Effector CD8-positive, alpha-beta T cell (primary cell): ENCODE data around the gene DGKI.
"Not testable (repeated sequence)": the region's sequence is repeated elsewhere in the genome, so short reads cannot be mapped to it uniquely, and the experiment has no call there.

Source experiments
- DNase-seq: peaks from one replicate; lab custom pipeline; 2025; lab: John Stamatoyannopoulos, UW

DGKI gene

GRCh38 chr7:137462847-137463246 is 383.9 kb downstream of the DGKI start:
- DNase-seq, result no peak

GRCh38 chr7:137462074-137462715 is 384.6 kb downstream of the DGKI start:
- DNase-seq, result no peak

GRCh38 chr7:137458399-137458798 is 388.4 kb downstream of the DGKI start:
- no peak for DNase-seq

GRCh38 chr7:137454767-137455166 is 392.0 kb downstream of the DGKI start:
- DNase-seq, result no peak

DNA sequence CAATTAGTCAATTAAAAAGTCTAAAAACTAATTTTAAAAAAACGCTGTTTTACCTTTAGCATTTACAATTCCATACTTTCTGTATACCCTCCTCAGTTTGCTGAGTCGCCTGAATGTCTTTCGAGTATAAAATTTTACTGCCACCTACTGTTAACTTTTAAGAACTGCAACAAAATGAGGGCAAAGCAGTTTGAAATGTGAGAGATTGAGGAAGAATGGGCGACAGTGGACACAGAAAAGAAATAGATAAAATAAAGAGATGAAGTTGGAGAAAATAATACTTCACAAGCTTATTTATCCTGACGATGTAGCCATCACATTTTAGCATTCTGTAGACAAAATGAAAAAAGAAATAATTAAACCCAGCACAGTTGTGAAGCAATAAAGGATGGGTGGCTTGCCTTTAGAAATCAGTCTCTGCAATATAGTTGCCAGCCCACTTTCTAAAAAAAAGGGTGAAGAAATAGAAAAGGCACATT is 392.5 kb downstream of the DGKI start:
- DNase-seq, result no peak

DNA sequence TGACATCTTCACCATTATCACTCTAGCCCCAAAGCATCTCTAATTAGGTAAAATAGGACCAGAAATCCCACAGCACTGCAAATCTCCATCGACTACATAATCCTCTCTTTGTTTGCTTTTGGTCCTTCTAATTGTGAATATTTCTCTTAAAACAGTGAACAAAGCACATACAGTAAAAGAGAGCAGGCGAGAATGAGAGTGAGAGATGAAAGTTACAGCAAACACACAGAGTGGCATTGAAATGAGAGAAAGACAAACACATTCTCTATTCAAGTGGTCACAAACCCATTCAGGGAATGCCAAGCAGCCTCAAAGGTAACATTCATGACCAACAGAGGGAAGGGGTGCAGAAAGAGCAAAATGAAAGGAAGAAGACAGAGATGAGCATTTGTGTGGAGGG is 393.4 kb downstream of the DGKI start:
- no peak for DNase-seq

DNA sequence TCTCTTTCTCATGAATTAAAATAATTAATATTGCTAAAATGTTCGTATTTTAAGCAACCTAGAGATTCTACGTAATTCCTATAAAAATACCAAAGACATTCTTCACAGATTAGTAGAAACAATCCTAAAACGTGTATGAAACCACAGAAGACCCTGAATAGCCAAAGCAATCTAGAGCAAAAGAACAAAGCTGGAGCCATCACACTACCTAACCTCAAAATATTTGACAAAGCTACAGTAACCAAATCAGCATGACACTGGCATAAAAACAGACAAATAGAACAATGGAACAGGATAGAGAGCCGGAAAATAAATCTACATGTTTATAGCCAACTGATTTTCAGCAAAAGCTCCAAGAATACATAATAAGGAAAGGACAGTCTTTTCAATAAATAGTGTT is 397.8 kb downstream of the DGKI start:
- DNase-seq, result no peak

DNA sequence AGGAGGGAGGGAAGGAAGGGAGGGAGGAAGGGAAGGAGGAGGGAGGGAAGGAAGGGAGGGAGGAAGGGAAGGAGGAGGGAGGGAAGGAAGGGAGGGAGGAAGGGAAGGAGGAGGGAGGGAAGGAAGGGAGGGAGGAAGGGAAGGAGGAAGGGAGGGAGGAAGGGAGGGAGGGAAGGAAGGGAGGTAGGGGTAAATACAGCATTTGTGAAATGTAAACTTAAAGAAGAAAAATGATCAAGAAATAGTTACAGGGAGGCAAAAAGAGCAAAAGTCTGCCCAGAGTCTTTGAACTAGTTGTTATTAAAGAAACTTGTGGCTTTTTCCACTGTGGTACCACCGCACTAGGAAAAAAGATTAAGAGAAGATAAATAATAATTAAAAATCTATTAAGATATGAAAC is 398.2 kb downstream of the DGKI start:
- not testable (repeated sequence) for DNase-seq

- DNase-seq, result no peak
Observed at GRCh38 chr7:137446025-137446424, 400.7 kb downstream of the DGKI start.

GRCh38 chr7:137445268-137445667 is 401.5 kb downstream of the DGKI start:
- no peak for DNase-seq

GRCh38 chr7:137443616-137444015 is 403.2 kb downstream of the DGKI start:
- no peak for DNase-seq

DNA sequence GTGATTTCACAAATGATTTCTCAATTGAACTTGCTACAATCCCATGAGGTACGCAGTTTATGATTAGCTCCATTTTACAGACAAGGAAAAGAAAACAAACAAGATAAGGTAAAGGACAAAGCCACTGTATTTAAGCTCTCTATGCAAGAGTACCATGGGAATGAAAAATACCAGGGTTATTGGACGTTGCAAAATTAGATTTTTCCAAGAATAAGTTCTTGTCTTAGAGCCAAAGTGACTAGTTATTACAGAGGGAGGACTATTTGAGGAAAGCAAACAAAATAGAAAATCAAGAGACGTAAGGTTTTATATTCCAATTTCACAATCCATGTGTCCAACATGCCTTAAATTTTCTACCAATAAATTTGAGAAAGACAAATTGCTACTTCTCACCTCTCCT is 405.3 kb downstream of the DGKI start:
- DNase-seq, result no peak

GRCh38 chr7:137439829-137440825 is 406.6 kb downstream of the DGKI start:
- DNase-seq, result no peak

DNA sequence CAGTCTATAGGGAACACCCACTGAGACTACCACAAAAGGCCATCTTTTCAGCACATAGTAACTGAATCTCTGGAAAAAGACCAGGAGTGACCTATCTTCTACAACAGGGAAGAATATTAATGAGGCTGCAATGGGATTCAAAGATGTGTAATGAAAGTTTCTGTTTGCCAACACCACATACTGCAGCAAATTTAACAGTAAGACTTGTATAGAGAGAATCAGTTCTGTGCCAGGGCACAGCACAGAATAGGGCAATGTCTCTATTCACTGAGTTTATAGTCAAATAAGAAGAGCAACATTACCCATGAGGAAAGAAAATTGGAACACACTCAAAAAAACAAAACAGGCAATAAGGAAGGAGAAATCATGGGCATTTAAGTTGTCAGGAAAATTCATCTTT is 411.8 kb downstream of the DGKI start:
- DNase-seq, result no peak

DNA sequence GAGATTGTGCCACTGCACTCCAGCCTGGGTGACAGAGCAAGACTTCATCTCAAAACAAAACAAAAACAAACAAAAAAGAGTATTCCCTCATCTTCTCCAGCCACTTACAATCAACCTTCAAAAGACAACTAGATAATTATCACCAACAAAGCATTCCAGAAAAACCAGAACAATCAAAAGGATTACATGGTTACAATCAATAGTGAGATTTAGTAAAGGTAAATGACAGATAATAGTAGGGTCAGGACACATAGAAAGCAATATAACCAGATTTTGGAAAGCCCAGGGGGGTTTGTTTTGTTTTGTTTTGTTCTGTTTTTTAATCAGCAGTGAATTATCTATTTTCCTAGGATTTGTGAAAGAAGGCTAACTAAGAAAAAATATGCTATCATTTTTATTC is 412.2 kb downstream of the DGKI start:
- no peak for DNase-seq

- DNase-seq, result no peak
Observed at GRCh38 chr7:137423321-137423720, 423.5 kb downstream of the DGKI start.

GRCh38 chr7:137421366-137421765 is 425.4 kb downstream of the DGKI start:
- DNase-seq, result no peak

DNA sequence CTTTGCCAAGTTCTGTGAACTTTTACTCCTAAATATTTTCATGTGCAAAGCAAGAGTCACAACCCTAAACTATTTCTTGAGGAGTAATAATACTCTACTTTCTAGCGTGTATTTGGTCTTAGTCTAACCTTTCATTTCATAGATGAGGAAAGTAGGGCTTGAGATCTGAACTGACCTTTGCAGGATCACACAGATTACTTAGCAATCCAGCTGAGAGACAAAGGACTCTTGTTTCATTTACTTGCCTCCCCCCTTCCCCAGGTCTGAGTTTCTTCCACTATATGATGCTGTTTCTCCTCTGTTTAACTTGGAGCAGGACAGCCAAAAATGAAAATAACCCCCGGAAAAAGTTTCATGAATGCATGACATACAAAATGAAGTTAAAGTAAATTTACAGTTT is 427.9 kb downstream of the DGKI start:
- DNase-seq, result no peak

GRCh38 chr7:137417464-137417863 is 429.3 kb downstream of the DGKI start:
- no peak for DNase-seq

GRCh38 chr7:137413901-137414300 is 432.9 kb downstream of the DGKI start:
- no peak for DNase-seq

DNA sequence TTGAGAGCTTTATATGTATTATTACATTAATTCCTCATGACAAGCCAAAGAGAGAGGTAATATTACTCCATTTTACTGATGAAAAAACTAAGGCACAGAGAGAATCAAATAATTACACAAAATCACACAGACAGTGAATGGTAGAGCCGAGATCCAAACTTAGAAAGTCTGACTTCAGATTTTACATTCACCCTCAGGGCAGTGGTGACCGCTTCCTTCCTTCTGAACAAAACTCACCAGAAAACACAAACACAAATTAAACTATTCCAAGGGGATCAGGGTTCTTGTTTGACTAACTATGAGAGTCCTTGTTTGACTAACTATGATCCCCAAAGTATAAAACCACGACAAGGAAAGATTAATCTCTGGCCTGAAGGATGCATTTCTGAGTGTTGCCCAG is 435.3 kb downstream of the DGKI start:
- DNase-seq, result no peak

DNA sequence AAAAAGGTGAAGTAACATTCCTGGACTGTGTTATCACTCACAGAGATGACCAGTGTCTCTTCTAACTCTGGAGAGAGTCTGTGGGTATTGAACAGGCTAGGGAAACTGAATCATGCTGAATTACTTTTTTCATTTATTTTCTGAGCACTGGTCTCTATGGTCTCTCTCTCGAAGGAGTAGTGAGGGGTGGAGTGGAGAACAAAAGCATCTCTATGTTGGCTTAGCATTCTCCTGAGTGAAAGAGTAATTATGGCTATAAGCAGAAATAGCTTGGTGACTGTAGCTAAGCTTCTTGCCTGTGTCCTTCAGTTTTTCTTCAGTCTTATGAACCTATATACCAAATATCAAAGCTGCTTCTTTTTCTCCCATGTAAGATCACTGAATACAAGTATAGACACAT is 438.6 kb downstream of the DGKI start:
- DNase-seq, result no peak

GRCh38 chr7:137407078-137407477 is 439.7 kb downstream of the DGKI start:
- DNase-seq, result no peak
